NB4 (cell line): Measurements from ENCODE around the gene TMPRSS3.
A peak's percentile ranks its signal among the peaks of the same experiment; 100 is the strongest.

Experiments used
- DNase-seq: peaks from one replicate; pipeline ENCODE4 v3.0.0; 2010; ENCODE audit warnings: low read depth
- H3K4me3 ChIP-seq: one replicate; pipeline ENCODE4 v1.5.1; 2011; ENCODE audit warnings: mild to moderate bottlenecking, low read depth, low read length, moderate library complexity
- MYC ChIP-seq: IDR thresholded peaks from 2 replicates; pipeline ENCODE4 v1.6.1; 2011; ENCODE audit warnings: low read depth, low read length
- POLR2A ChIP-seq: IDR thresholded peaks from 2 replicates; pipeline ENCODE4 v1.6.1; 2011; ENCODE audit warnings: mild to moderate bottlenecking; ENCODE audit not compliant: insufficient read length; ENCODE audit errors: extremely low read depth
- TF ChIP-seq, protein P1 (sequence below): IDR thresholded peaks from 2 replicates; pipeline ENCODE4 v1.6.1; 2011; ENCODE audit warnings: low read depth, low read length
- TF ChIP-seq, protein P2 (sequence below): IDR thresholded peaks from one replicate; pipeline ENCODE4 v1.5.1; 2012; ENCODE audit warnings: low read depth, low read length

Gene TMPRSS3

DNA sequence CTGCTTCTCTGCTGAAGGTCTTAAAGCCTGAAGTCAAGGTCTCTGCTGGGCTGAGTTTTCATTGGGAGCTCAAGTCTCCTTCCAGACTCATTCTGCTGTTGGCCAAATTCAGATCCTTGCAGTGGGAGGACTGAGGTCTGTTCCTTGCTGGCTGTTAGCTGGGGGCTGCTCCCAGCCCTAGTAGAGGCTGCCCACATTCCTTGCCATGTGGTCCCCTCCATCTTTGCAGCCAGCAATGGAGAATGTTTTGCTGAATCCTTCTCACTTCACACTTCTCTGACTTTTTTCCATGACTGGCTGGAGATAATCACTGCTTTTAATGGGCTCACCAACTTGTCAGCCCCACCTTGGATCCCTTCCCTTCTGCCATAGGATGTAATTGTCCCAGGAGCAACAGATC, 41.1 kb upstream of the TMPRSS3 start:
- TF ChIP-seq, protein P1, sequence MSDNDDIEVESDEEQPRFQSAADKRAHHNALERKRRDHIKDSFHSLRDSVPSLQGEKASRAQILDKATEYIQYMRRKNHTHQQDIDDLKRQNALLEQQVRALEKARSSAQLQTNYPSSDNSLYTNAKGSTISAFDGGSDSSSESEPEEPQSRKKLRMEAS, result no peak
- TF ChIP-seq, protein P2, sequence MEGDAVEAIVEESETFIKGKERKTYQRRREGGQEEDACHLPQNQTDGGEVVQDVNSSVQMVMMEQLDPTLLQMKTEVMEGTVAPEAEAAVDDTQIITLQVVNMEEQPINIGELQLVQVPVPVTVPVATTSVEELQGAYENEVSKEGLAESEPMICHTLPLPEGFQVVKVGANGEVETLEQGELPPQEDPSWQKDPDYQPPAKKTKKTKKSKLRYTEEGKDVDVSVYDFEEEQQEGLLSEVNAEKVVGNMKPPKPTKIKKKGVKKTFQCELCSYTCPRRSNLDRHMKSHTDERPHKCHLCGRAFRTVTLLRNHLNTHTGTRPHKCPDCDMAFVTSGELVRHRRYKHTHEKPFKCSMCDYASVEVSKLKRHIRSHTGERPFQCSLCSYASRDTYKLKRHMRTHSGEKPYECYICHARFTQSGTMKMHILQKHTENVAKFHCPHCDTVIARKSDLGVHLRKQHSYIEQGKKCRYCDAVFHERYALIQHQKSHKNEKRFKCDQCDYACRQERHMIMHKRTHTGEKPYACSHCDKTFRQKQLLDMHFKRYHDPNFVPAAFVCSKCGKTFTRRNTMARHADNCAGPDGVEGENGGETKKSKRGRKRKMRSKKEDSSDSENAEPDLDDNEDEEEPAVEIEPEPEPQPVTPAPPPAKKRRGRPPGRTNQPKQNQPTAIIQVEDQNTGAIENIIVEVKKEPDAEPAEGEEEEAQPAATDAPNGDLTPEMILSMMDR, result no peak
- TF ChIP-seq MYC (no peak), POLR2A (no peak)
- no peak for DNase-seq
- no peak overlapping the region for H3K4me3 ChIP-seq

DNA sequence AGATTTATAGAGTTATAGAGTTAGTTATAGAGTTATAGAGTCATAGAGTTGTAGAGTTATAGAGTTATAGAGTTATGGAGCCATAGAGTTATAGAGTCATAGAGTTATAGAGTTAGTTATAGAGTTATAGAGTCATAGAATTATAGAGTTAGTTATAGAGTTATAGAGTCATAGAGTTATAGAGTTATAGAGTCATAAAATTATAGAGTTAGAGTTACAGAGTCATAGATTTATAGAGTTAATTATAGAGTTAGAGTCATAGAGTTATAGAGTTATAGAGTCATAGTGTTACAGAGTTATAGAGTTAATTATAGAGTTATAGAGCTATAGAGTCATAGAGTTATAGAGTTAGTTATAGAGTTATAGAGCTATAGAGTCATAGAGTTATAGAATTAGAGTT, 40.0 kb upstream of the TMPRSS3 start:
- no peak for TF ChIP-seq MYC
- no peak overlapping the region for H3K4me3 ChIP-seq
- DNase-seq, result no peak

DNA sequence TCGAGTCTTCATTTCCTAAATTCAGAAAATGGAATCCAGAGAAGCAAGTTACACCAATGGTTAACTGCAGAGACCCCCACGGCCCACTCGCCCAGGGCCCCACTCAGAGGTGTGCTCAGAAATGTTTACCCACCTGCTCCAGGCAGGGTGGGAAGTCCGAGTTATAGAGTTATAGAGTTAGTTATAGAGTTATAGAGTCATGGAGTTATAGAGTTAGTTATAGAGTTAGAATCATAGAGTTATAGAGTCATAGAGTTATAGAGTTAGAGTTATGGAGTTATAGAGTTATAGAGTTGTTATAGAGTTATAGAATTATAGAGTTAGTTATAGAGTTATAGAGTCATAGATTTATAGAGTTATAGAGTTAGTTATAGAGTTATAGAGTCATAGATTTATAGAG, 39.5 kb upstream of the TMPRSS3 start:
- no peak for TF ChIP-seq MYC
- TF ChIP-seq POLR2A, result no peak
- TF ChIP-seq, protein P2, result no peak
- TF ChIP-seq, protein P1, result no peak
- no peak for DNase-seq
- H3K4me3 ChIP-seq, result no peak overlapping the region

DNA sequence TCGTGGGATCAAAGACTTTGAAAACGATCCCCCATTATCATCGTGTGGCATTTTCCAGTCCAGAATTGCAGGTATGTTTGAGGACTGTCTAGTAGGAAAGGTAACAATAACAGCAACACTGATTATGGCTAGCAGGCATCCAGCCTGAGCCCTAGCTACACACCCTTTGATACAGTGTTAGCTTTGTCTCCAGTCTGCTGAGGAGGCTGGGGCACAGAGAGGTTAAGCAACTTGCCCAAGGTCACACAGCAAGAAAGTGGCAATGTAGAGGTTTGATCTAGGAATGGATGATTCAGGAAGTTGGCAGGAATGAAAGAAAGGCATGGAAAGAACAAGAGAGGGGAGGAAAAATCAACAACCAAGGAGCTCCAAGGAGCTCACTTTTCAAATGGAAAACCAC, 39.0 kb upstream of the TMPRSS3 start:
- no peak overlapping the region for H3K4me3 ChIP-seq
- no peak for TF ChIP-seq POLR2A
- TF ChIP-seq, protein P2, result no peak
- DNase-seq, result no peak

DNA sequence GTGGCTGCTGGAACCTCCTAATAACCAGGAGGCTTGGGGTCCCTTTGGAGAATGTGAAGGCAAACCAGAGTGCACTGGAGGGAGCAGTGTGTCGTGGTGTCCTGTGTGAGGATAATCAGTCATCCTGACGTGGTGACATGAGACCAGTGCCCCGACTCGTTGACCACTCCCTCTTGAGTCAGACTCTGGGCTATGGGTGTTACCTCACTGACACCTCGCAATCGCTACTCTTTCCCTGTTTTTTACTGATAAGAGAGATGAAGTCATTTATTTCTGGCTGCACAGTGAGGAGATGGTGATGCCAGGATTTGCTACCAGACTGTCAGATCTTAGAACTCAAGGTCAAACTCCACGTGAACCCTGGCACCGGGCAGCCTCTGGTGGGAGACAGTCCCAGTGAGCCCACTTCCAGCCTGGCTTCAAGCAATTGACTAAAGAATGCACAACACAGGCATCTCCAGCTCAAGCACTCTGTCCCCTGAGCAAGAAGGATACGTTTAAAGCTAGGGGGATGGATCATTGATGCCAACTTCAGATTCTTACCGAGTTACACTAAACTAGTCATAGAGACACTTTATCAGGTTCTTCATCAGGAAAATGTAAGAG, 38.2 kb upstream of the TMPRSS3 start:
- DNase-seq, result peak; percentile 52
- TF ChIP-seq POLR2A, result no peak
- TF ChIP-seq, protein P1, result no peak
- TF ChIP-seq, protein P2, result no peak
- TF ChIP-seq MYC, result no peak
- H3K4me3 ChIP-seq, result no peak overlapping the region

DNA sequence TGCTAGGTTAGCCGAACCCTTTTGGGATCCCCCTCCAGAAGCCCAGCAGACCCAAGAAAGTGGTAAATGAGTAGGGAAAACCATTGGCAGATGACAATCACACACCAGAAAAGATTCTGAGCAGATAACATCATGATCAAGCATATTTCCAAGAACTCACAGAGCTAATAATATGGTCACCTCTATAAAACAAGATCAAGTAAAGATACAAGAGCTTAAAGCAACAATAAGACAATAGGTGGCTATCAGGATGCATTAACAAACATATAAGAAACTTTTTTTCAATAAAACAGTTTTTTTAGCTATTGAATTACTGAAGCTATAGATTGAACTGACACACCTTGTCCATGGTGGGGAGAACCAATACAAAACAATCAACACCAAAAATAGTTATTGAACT, 36.8 kb upstream of the TMPRSS3 start:
- no peak for TF ChIP-seq POLR2A
- TF ChIP-seq, protein P2, result no peak
- no peak for DNase-seq
- H3K4me3 ChIP-seq, result no peak overlapping the region

DNA sequence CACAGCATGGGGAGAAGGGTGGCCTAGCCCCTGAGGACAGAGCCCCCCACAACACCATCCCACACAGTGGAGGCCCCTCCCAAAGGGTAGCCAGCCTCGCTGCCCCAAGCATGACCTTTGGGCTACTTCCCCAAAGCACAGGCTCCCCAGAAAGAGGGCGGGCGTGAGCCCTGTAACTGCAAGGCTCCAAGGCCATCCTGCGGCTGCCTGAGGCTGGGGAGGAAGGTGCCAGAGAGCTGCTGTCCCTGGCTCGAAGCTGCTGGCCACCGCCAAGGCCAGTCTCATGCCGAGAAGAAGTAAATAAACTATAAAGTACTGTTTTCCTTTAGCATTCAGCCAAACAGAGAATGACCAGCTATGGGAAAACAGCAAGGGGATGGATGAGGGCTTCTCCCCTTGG, 35.3 kb upstream of the TMPRSS3 start:
- DNase-seq, result no peak
- H3K4me3 ChIP-seq, result no peak overlapping the region
- TF ChIP-seq, protein P1, result no peak
- TF ChIP-seq MYC, result no peak
- no peak for TF ChIP-seq POLR2A
- TF ChIP-seq, protein P2, result no peak
